Right atrium auricular region (tissue), 2 donors: ENCODE data around the gene MNT. TPM values are rescaled to one million over a fixed set of nuclear protein-coding genes. Genes with fewer than 3 reads are reported as not detected.

Source experiments
- DNase-seq: peaks from one replicate; pipeline ENCODE4 v3.0.0-alpha.2; 2019; ENCODE audit warnings: low spot score
- H3K27ac ChIP-seq, 2 donors: fragments of 200-600 bp; sonication (generic); 1 replicate in 1 of 2; 2 replicates in 1 of 2; pipeline ENCODE4 v1.5.1; 2016 to 2019
- H3K27me3 ChIP-seq, 2 donors: fragments of 200-600 bp; sonication (generic); one replicate each; pipeline versions ENCODE4 v1.5.1 to v1.6.0; 2017 to 2019
- H3K36me3 ChIP-seq: fragments of 200-600 bp; sonication (generic); one replicate; pipeline ENCODE4 v1.5.1; 2016
- H3K4me1 ChIP-seq, 2 donors: fragments of 200-600 bp; sonication (generic); one replicate each; pipeline versions ENCODE4 v1.5.1 to v1.6.0; 2017 to 2019
- H3K4me3 ChIP-seq, 2 donors: fragments of 200-600 bp; sonication (generic); 1 replicate in 1 of 2; 2 replicates in 1 of 2; pipeline ENCODE4 v1.5.1; 2017 to 2019; ENCODE audit warnings: mild to moderate bottlenecking in 1 of 2, moderate library complexity in 1 of 2
- H3K9me3 ChIP-seq, 2 donors: fragments of 200-600 bp; sonication (generic); one replicate each; pipeline ENCODE4 v1.5.1; 2019
- total RNA-seq, 2 donors: library from RNA; depleted of rRNA; stranded (reverse); fragments of >200 nt; gene quantifications; one replicate each; pipeline ENCODE4 v1.1.0, GENCODE V29; 2016
- TF ChIP-seq, protein P1 (sequence below), 2 donors: fragments of 200-600 bp; sonication (generic); IDR thresholded peaks; one replicate each; pipeline ENCODE4 v1.5.1; 2019; ENCODE audit warnings: antibody characterized with exemption in 2 of 2

The MNT gene
- total RNA-seq, 2 donors from 2014 or later = 3.7 to 7.7 TPM

DNA sequence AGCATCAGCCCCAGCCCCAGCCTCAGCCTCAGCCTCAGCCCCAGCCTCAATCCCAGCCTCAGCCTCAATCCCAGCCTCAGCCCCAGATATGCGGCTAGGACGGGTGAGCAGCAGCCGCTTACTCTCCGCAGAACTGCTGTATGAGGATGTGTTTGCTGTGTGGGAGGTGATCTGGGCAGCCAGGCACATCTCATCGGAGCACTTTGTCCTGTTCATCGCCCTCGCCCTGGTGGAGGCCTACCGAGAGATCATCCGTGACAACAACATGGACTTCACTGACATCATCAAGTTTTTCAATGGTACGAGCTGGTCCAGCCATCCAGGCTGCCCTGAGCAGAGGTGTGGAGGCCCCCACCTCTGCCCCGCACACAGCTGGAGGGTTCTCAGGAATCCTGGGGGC lies 22.0 kb downstream of the MNT start:
- Histone ChIP-seq H3K27ac (no peak overlapping the region), H3K27me3 (no peaks in the 10 kb centered on the region), H3K4me3 (no peak overlapping the region), H3K9me3 (no peaks in the 10 kb centered on the region), H3K4me1 (peaks cover 0 to 11% of the 10 kb centered on the region in 2 donors), H3K36me3 (peaks cover 29% of the 10 kb centered on the region)
- DNase-seq = no peak
- TF ChIP-seq, protein P1, sequence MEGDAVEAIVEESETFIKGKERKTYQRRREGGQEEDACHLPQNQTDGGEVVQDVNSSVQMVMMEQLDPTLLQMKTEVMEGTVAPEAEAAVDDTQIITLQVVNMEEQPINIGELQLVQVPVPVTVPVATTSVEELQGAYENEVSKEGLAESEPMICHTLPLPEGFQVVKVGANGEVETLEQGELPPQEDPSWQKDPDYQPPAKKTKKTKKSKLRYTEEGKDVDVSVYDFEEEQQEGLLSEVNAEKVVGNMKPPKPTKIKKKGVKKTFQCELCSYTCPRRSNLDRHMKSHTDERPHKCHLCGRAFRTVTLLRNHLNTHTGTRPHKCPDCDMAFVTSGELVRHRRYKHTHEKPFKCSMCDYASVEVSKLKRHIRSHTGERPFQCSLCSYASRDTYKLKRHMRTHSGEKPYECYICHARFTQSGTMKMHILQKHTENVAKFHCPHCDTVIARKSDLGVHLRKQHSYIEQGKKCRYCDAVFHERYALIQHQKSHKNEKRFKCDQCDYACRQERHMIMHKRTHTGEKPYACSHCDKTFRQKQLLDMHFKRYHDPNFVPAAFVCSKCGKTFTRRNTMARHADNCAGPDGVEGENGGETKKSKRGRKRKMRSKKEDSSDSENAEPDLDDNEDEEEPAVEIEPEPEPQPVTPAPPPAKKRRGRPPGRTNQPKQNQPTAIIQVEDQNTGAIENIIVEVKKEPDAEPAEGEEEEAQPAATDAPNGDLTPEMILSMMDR (IDR thresholded peaks at IDR 0.05) = no peak

DNA sequence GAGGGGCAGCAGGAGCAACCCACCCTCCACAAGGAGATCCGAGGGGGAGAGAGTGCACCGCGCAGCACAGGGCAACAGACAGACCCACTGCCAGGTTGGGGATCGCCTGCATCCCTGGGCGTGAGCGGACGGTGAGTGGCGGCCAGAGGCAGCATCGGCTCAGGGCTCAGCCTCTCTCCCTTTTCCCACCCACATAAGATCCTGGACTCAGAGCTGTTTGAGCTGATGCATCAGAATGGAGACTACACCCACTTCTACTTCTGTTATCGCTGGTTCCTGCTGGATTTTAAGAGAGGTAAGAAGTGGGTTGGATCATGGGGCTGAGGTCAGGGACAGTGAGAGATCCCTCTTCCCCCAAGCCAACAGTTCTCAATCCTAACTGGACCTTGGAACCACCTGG lies 23.2 kb downstream of the MNT start:
- TF ChIP-seq, protein P1 (IDR thresholded peaks at IDR 0.05) = no peak
- no peaks in the 10 kb centered on the region for H3K27me3 ChIP-seq
- H3K4me3 ChIP-seq = no peak overlapping the region
- H3K4me1 ChIP-seq = peaks cover 0 to 6% of the 10 kb centered on the region in 2 donors
- peaks cover 37% of the 10 kb centered on the region for H3K36me3 ChIP-seq
- DNase-seq = no peak
- H3K27ac ChIP-seq = no peak overlapping the region
- no peaks in the 10 kb centered on the region for H3K9me3 ChIP-seq

DNA sequence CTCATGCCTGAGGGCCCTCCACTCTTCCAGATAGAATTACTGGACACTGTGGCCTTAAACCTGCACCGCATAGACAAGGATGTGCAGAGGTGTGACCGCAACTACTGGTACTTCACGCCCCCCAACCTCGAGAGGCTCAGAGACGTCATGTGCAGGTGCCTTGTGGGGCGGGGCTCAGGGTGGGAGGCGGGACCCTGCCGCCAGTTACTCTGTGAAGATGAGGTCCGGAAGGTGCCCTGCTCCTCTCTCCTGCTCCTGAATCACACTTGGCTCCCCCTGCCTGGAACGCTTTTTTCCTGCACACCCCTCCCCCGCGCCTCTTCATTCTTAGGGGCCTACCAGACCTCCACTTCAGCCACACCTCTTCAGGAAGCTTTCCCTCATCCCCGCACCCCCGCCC lies 24.8 kb downstream of the MNT start:
- peaks cover 37% of the 10 kb centered on the region for H3K36me3 ChIP-seq
- TF ChIP-seq, protein P1 (IDR thresholded peaks at IDR 0.05) = no peak
- no peaks in the 10 kb centered on the region for H3K4me1 ChIP-seq
- no peak overlapping the region for H3K27ac ChIP-seq
- DNase-seq = no peak
- no peak overlapping the region for H3K4me3 ChIP-seq
- no peaks in the 10 kb centered on the region for H3K9me3 ChIP-seq
- H3K27me3 ChIP-seq = no peaks in the 10 kb centered on the region

DNA sequence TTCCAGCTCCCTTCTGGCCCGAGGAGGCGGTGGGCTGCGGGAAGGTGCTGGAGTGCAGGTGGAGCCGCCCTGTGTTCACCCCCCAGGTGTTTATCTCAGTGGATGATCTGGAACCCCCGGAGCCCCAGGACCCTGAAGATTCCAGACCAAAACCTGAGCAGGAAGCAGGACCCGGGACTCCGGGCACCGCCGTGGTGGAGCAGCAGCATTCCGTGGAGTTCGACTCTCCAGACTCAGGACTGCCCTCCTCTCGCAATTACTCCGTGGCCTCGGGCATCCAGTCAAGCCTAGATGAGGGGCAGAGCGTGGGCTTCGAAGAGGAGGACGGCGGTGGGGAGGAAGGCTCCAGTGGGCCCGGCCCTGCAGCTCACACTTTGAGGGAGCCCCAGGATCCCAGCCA lies 25.5 kb downstream of the MNT start:
- no peak overlapping the region for H3K27ac ChIP-seq
- no peaks in the 10 kb centered on the region for H3K4me1 ChIP-seq
- H3K36me3 ChIP-seq = peaks cover 37% of the 10 kb centered on the region
- no peaks in the 10 kb centered on the region for H3K9me3 ChIP-seq
- TF ChIP-seq, protein P1 (IDR thresholded peaks at IDR 0.05) = no peak
- H3K4me3 ChIP-seq = no peak overlapping the region
- no peak for DNase-seq
- H3K27me3 ChIP-seq = no peaks in the 10 kb centered on the region

DNA sequence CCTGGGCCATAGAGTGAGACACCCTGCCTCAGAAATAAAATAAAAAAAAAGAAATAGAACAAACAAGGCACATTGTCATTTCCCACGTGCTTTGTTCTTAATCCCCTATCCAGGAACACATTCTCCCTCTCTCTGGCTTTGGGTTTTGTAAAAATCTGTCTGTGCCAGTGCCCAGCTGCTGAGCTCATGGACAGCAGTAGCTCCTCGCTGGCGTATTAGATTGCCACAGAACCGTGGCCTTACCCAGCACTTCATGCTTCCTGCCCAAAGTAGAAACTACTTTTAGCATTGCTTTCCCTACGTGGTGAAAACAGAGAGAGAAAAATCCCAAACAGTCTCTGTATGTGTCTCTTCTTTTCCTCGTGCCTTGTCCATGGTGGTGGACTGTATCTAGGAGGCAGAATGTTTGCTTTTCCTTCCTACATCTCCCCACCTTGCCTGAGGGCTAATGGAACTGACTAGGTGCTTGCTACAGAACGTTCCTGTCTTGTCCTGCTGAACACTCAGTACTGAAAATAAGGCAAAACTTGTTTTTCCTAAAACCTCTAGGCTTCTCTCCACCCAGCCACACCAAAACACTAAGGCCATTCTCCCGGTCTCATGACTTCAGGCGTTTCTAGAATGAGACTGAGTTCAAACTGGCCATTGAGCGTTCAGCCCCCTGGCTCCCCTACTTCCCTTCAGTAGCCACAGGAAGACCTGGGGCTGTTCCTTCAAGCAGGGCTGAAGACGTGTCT lies 26.1 kb downstream of the MNT start:
- H3K4me3 ChIP-seq = no peak overlapping the region
- H3K4me1 ChIP-seq = peaks cover 0 to 5% of the 10 kb centered on the region in 2 donors
- H3K36me3 ChIP-seq = peaks cover 37% of the 10 kb centered on the region
- TF ChIP-seq, protein P1 (IDR thresholded peaks at IDR 0.05) = no peak
- no peaks in the 10 kb centered on the region for H3K9me3 ChIP-seq
- no peak for DNase-seq
- H3K27ac ChIP-seq = no peak overlapping the region
- no peaks in the 10 kb centered on the region for H3K27me3 ChIP-seq

DNA sequence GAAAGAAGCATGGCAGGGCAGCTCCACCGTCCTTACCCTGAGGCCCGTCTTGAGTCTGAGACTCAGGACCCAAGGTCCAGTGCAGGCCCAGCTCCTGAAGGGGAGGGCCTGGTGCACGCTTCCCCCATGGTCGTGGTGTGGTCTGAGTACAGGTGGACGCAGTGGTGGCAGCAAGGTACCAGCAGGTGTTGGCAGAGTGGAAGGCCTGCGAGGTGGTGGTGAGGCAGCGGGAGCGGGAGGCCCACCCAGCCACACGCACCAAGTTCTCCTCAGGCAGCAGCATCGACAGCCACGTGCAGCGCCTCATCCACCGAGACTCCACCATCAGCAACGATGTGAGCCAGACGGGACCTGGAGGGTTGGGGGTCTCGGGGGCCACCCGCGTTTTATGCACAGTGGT lies 27.7 kb downstream of the MNT start:
- Histone ChIP-seq H3K9me3 (no peaks in the 10 kb centered on the region), H3K4me1 (peaks cover 0 to 20% of the 10 kb centered on the region in 2 donors), H3K27me3 (no peaks in the 10 kb centered on the region), H3K4me3 (no peak overlapping the region), H3K27ac (no peak overlapping the region), H3K36me3 (peaks cover 33% of the 10 kb centered on the region)
- TF ChIP-seq, protein P1 (IDR thresholded peaks at IDR 0.05) = no peak
- no peak for DNase-seq
